ENCODE measurements around the gene MYO1E.
A peak's percentile ranks its signal among the peaks of the same experiment; 100 is the strongest.

The MYO1E gene

GRCh38 chr15:59210186-59210585 is 162.5 kb downstream of the MYO1E start:
- peaks cover 6% of the 10 kb centered on the region for H3K4me1 Mint-ChIP-seq
- no peak overlapping the region for H3K4me3 Mint-ChIP-seq
- no peak overlapping the region for H3K27ac Mint-ChIP-seq
- no peaks in the 10 kb centered on the region for H3K9me3 Mint-ChIP-seq
- no peak for ATAC-seq
- no peaks in the 10 kb centered on the region for H3K27me3 Mint-ChIP-seq
- DNase-seq = no peak

DNA sequence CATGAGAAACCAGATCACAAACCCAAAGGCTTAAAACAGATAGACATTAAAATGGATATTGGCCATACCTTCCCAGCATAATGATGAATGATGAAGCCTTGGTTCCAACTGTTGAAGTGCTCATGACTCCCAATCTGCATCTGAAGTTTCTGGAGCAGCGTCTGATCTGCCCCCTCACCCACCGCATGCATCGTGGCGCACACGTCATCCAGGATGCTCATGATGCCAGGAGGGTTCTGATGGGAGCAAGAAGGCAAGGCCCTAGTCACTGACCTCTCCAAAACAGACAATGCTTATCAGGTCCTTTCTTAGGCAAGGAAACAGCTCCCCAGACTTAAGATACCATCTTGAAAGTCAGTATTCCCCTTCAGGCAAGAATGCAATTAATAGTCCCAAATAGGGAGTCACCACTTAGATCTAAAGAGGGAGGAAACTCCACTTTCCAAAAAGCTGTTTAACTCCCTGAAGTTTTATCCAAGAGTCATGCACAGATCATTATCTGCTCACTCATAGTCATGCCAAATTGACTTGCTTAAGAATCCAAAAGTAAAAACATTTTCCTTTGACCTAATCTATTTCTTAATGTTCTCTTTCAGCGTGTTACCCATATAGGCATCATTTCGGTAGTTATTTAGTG is 163.9 kb downstream of the MYO1E start:
- H3K27ac Mint-ChIP-seq = no peak overlapping the region
- H3K4me3 Mint-ChIP-seq = no peak overlapping the region
- no peak for DNase-seq
- no peaks in the 10 kb centered on the region for H3K9me3 Mint-ChIP-seq
- H3K27me3 Mint-ChIP-seq = no peaks in the 10 kb centered on the region
- H3K4me1 Mint-ChIP-seq = peaks cover 6% of the 10 kb centered on the region
- no peak for ATAC-seq

- H3K27me3 Mint-ChIP-seq = no peaks in the 10 kb centered on the region
- DNase-seq = no peak
- peak within 1 kb of the TSS in 1 of 2 donors; percentile 38 for H3K27ac Mint-ChIP-seq
These were observed 166.0 kb downstream of the MYO1E start, which contains the start of gene LDHAL6B for GRCh38 chr15:59206623-59207183. Gene LDHAL6B, plus strand, starts transcription at chr15:59206843. Its CDS starts 98 bp downstream, at chr15:59206941.

GRCh38 chr15:59205839-59206622 is 166.6 kb downstream of the MYO1E start:
- H3K27ac Mint-ChIP-seq = no peak overlapping the region
- no peaks in the 10 kb centered on the region for H3K9me3 Mint-ChIP-seq
- H3K4me1 Mint-ChIP-seq = peaks cover 6% of the 10 kb centered on the region
- DNase-seq (no peak), ATAC-seq (peak; percentile 68)
- no peak overlapping the region for H3K4me3 Mint-ChIP-seq
- no peaks in the 10 kb centered on the region for H3K27me3 Mint-ChIP-seq

More at GRCh38 chr15:59206623-59207183, 166.0 kb downstream of the MYO1E start, which contains the start of gene LDHAL6B:
- H3K9me3 Mint-ChIP-seq = no peaks in the 10 kb centered on the region
- peaks cover 6% of the 10 kb centered on the region for H3K4me1 Mint-ChIP-seq
- ATAC-seq = no peak
- H3K4me3 Mint-ChIP-seq = no peak within 1 kb of the TSS

GRCh38 chr15:59203657-59204056 is 169.0 kb downstream of the MYO1E start:
- H3K4me3 Mint-ChIP-seq = no peak overlapping the region

DNA sequence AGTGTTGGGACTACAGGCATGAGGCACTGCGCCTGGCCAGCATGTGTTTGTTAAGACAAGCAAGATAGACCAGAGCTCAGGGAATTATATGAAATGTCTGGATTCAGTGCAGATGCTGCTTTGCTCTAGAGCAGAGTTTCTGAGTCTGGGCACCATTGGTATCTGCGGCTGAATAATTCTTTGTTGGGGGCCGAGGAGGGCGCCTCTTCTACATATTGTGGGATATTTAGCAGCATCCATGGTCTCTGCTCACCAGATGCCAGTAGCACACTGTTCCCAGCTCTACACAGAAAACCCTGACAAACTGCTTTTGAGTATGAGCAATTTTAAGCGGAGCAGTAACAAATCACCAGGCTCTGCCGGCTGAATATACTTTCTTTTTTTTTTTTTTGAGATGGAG is 169.7 kb downstream of the MYO1E start:
- Mint-ChIP-seq H3K27ac (no peak overlapping the region), H3K27me3 (no peaks in the 10 kb centered on the region), H3K9me3 (no peaks in the 10 kb centered on the region), H3K4me1 (peaks cover 6% of the 10 kb centered on the region), H3K4me3 (no peak overlapping the region)
- no peak for ATAC-seq
- no peak for DNase-seq

More at GRCh38 chr15:59203657-59204056, 169.0 kb downstream of the MYO1E start:
- Mint-ChIP-seq H3K4me1 (peaks cover 6% of the 10 kb centered on the region), H3K27me3 (no peaks in the 10 kb centered on the region), H3K9me3 (no peaks in the 10 kb centered on the region), H3K27ac (no peak overlapping the region)
- ATAC-seq (no peak), DNase-seq (no peak)

GRCh38 chr15:59200560-59200959 is 172.1 kb downstream of the MYO1E start:
- peaks cover 1% of the 10 kb centered on the region for H3K4me1 Mint-ChIP-seq
- ATAC-seq (no peak), DNase-seq (no peak)
- no peaks in the 10 kb centered on the region for H3K9me3 Mint-ChIP-seq
- no peak overlapping the region for H3K4me3 Mint-ChIP-seq
- H3K27me3 Mint-ChIP-seq = no peaks in the 10 kb centered on the region
- no peak overlapping the region for H3K27ac Mint-ChIP-seq

- Mint-ChIP-seq H3K4me3 (no peak overlapping the region), H3K4me1 (no peaks in the 10 kb centered on the region), H3K27me3 (no peaks in the 10 kb centered on the region), H3K27ac (no peak overlapping the region), H3K9me3 (no peaks in the 10 kb centered on the region)
- DNase-seq = no peak
- no peak for ATAC-seq
These were observed 172.8 kb downstream of the MYO1E start for GRCh38 chr15:59199626-59200465.

DNA sequence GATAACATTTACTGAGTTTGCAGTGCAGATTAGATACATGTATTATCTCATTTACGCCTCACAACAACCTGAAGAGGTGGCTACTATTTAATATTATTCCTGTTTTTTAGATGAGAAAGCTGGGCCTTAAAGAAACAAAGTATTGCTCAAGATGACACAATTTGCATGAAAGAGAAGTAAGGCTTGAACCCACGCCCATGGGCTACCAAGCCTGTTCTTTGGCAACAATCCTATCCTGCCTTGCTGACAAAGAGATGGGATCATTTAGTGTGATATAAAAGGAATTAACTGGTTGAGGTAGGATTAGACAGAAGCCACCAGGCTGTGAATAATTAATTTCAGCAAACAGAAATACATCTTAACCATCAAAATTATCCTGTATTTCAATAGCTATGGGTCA is 175.2 kb downstream of the MYO1E start:
- H3K27me3 Mint-ChIP-seq = no peaks in the 10 kb centered on the region
- ATAC-seq (no peak), DNase-seq (no peak)
- H3K4me3 Mint-ChIP-seq = no peak overlapping the region
- H3K4me1 Mint-ChIP-seq = no peaks in the 10 kb centered on the region
- H3K27ac Mint-ChIP-seq = no peak overlapping the region
- H3K9me3 Mint-ChIP-seq = no peaks in the 10 kb centered on the region

DNA sequence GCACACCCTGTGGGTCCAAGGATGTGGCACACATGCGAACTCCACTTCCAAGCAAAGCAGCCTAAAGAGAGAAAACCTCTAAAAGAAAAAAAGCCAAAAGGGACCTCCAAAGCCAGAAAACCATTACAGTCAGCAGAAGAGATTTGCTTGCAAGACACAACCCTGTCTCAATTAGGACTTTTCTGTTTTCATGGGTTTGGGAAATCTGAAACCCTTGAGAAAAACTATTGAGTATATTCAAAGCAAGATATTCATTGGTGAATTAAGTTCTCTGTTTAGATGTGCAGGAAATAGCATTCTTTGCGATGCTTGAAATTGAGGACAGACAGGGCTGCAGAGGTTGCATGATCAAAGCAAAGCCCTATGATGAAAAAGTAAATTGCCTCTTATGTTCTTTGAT is 176.3 kb downstream of the MYO1E start:
- no peak for ATAC-seq
- Mint-ChIP-seq H3K9me3 (no peaks in the 10 kb centered on the region), H3K27ac (no peak overlapping the region), H3K27me3 (no peaks in the 10 kb centered on the region), H3K4me1 (no peaks in the 10 kb centered on the region), H3K4me3 (no peak overlapping the region)
- no peak for DNase-seq

DNA sequence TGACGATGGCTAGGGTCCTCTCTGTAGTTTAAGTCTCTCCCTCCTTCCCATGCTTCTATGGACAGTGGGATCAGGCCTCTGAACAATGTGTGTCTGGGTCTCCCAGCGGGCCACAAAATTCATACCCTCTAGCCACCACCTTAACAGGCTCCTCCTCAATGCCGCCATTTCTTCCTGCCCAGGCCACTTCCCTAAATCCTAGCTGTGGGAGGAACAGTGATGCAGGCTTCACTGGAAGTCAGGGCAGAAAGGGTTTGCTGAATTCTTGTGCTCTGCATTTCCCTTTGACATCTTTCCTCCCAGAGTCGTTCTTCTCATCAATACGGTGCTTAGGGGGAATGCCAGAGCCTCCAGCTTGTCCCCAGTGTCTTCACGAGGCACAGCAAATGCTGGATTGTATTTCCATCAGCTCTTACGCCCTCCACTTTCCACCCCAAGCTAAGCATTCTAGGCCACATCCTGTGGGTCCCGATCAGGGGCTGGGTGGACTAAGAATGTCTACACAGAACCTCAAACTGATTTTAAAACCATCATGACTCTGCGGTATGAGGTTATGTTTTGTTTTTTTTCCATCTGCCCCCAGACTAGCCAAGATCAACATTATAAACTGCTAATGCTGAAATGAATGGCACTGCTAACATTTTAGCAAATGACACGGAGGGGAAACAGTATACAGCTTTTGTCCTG is 177.9 kb downstream of the MYO1E start:
- ATAC-seq (peak; percentile 40), DNase-seq (no peak)
- Mint-ChIP-seq H3K27ac (peak overlapping the region in 1 of 2 donors; percentile 3), H3K27me3 (no peaks in the 10 kb centered on the region), H3K9me3 (no peaks in the 10 kb centered on the region), H3K4me3 (no peak overlapping the region), H3K4me1 (no peaks in the 10 kb centered on the region)

DNA sequence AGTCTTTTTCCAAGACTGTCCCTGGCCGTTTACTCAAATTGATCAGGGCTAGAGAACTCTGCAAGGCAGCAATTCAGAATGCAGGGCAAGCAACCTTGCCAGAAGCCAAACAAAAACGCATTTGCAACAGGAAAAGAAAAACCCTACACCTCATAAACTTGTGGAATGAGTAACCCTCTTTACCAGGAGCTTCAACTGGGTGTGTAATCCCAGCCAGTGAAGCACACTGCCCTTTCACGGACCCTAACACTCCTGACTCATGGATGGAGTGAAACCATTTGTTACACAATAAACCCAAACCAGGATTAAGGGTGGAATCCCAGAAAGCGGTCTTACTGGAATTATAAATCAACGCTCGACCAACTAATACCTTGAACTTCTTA is 180.8 kb downstream of the MYO1E start:
- DNase-seq (no peak), ATAC-seq (no peak)
- H3K27ac Mint-ChIP-seq = no peak overlapping the region
- no peak overlapping the region for H3K4me3 Mint-ChIP-seq
- no peaks in the 10 kb centered on the region for H3K27me3 Mint-ChIP-seq
- H3K9me3 Mint-ChIP-seq = peaks cover 0 to 4% of the 10 kb centered on the region in 2 donors
- no peaks in the 10 kb centered on the region for H3K4me1 Mint-ChIP-seq

DNA sequence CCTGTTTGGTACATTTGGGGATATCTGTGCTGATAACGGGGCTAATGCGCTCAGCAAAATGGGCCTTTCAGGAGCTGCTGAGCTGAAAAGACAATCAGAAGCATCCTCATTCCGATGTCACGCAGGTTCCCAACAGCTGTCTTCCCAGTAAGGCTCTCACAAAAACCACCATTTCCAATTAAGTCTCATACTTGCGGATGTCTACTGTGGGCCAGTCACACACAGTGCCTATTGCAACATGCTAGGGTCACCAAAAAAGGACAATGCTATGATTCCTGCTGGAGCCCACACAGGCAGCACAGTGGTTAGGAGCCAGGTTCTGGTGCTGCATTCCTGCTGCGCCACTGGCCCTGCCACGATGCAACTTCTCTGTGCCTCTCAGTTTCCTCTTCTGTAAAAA is 182.4 kb downstream of the MYO1E start:
- Mint-ChIP-seq H3K4me1 (no peaks in the 10 kb centered on the region), H3K27ac (no peak overlapping the region), H3K4me3 (no peak overlapping the region), H3K27me3 (no peaks in the 10 kb centered on the region), H3K9me3 (peaks cover 0 to 4% of the 10 kb centered on the region in 2 donors)
- DNase-seq (no peak), ATAC-seq (no peak)

GRCh38 chr15:59189241-59189640 is 183.4 kb downstream of the MYO1E start:
- Mint-ChIP-seq H3K4me1 (no peaks in the 10 kb centered on the region), H3K4me3 (no peak overlapping the region), H3K27me3 (no peaks in the 10 kb centered on the region), H3K27ac (peak overlapping the region in 1 of 2 donors; percentile 8), H3K9me3 (peaks cover 0 to 4% of the 10 kb centered on the region in 2 donors)
- ATAC-seq = no peak
- DNase-seq = no peak

DNA sequence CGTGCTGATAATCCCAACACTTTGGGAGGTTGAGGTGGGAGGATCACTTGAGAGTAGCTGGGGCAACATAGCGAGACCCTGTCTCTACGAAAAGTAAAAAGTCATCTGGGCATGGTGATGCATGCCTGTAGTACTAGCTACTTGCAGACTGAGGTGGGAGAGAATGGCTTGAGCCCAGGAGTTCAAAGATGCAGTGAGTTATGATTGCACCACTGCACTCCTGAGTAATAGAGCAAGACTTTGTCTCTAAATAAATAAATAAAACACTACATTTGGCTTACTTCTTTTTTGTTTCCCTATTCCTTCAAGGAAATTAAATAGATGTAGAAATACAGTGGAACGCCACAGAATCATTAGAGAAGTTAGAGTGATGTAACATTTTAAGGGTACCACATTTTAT is 186.2 kb downstream of the MYO1E start:
- Mint-ChIP-seq H3K27ac (no peak overlapping the region), H3K4me3 (no peak overlapping the region), H3K4me1 (no peaks in the 10 kb centered on the region), H3K9me3 (peaks cover 2 to 6% of the 10 kb centered on the region in 2 donors), H3K27me3 (no peaks in the 10 kb centered on the region)
- DNase-seq (no peak), ATAC-seq (no peak)
